Measurements from ENCODE around the gene MAP9. TPM values are rescaled to one million over a fixed set of nuclear protein-coding genes. Genes with fewer than 3 reads are reported as not detected.

Gene MAP9
- total RNA-seq, 4 donors from 2014 or later = 12.1 to 32.0 (median 25.0) TPM

DNA sequence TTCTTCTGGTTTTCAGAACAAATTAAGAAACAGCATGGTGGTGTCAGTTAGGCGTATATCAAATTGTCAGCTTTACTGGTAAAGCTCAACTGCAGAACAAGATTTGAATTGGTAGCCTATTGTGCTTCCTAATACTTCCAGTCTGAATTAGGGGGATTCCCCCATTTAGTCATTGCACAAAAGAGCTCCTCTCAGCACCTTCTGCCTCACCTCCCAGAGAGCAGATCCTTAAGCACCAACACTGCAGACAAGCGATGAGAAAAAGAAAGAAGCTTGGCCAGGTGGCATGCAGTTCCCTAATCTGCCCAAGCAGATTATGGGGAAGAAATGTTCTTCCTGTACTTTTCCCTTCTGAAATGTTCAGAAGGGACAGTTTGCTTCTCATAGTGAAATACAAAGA, 9.2 kb downstream of the MAP9 start:
- Histone ChIP-seq H3K27ac (no peak overlapping the region), H3K4me3 (replicated peaks in 1 of 3) (no peak overlapping the region), H3K9me3 (no peaks in the 10 kb centered on the region), H3K4me1 (no peaks in the 10 kb centered on the region), H3K36me3 (peaks cover 0 to 3% of the 10 kb centered on the region in 2 donors), H3K27me3 (no peaks in the 10 kb centered on the region)
- 95 to 100% methylated on average over 2 of the region's 2 CpGs for WGBS, 2 donors
- intact Hi-C loops (cut with DNase I) = no loop called here
- no peak for DNase-seq
- no peak for TF ChIP-seq POLR2A (IDR thresholded peaks at IDR 0.05)
- TF ChIP-seq, protein P1, sequence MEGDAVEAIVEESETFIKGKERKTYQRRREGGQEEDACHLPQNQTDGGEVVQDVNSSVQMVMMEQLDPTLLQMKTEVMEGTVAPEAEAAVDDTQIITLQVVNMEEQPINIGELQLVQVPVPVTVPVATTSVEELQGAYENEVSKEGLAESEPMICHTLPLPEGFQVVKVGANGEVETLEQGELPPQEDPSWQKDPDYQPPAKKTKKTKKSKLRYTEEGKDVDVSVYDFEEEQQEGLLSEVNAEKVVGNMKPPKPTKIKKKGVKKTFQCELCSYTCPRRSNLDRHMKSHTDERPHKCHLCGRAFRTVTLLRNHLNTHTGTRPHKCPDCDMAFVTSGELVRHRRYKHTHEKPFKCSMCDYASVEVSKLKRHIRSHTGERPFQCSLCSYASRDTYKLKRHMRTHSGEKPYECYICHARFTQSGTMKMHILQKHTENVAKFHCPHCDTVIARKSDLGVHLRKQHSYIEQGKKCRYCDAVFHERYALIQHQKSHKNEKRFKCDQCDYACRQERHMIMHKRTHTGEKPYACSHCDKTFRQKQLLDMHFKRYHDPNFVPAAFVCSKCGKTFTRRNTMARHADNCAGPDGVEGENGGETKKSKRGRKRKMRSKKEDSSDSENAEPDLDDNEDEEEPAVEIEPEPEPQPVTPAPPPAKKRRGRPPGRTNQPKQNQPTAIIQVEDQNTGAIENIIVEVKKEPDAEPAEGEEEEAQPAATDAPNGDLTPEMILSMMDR (IDR thresholded peaks at IDR 0.05) = no peak

- intact Hi-C loops (cut with DNase I) = no loop called here
- no peak for TF ChIP-seq POLR2A (IDR thresholded peaks at IDR 0.05)
- TF ChIP-seq, protein P1 (IDR thresholded peaks at IDR 0.05) = peak in 4 of 6 experiments; percentile 16 to 43 (median 30)
- H3K36me3 ChIP-seq = peaks cover 0 to 8% of the 10 kb centered on the region in 2 donors
- H3K27me3 ChIP-seq = no peaks in the 10 kb centered on the region
- no peak overlapping the region for H3K27ac ChIP-seq
- peak; percentile 25 to 27 for DNase-seq
- no peak overlapping the region for H3K4me3 ChIP-seq (replicated peaks in 1 of 3)
- no peaks in the 10 kb centered on the region for H3K9me3 ChIP-seq
- WGBS, 2 donors = 50 to 52% methylated on average over 8 of the region's 8 CpGs
- no peaks in the 10 kb centered on the region for H3K4me1 ChIP-seq
Measured at GRCh38 chr4:155353923-155354540, 22.7 kb downstream of the MAP9 start.

DNA sequence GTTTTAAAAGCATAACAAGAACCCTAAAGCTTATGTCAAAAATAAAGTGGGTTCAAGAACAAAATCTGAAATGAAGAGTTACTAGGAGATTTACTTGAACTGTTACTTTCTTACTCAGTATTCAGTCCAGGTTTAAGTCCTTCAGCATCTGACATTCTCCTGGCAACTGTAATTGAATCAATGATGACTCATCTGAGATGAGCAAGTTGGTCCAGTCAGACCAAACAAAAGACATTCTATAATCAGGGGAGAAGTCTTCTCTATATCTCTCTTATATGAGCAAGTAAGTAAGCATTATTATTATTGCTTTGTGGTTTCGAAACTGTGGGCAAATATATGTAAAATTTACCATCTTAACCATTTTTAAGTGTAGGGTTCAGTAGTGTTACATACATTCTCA, 34.6 kb downstream of the MAP9 start:
- WGBS, 2 donors = 87 to 92% methylated on average over 1 of the region's 1 CpG
- Histone ChIP-seq H3K27ac (no peak overlapping the region), H3K4me1 (no peaks in the 10 kb centered on the region), H3K9me3 (no peaks in the 10 kb centered on the region), H3K4me3 (replicated peaks in 1 of 3) (no peak overlapping the region), H3K36me3 (peaks cover 6 to 7% of the 10 kb centered on the region in 2 donors), H3K27me3 (no peaks in the 10 kb centered on the region)
- TF ChIP-seq, protein P1 (IDR thresholded peaks at IDR 0.05) = no peak
- no peak for TF ChIP-seq POLR2A (IDR thresholded peaks at IDR 0.05)
- intact Hi-C loops (cut with DNase I) = no loop called here
- DNase-seq = no peak

GRCh38 chr4:155339999-155340398, 36.8 kb downstream of the MAP9 start:
- TF ChIP-seq POLR2A (IDR thresholded peaks at IDR 0.05) = no peak
- TF ChIP-seq, protein P1 (IDR thresholded peaks at IDR 0.05) = no peak
- no peak overlapping the region for H3K4me3 ChIP-seq (replicated peaks in 1 of 3)
- no peaks in the 10 kb centered on the region for H3K9me3 ChIP-seq
- intact Hi-C loops (cut with DNase I) = no loop called here
- no peaks in the 10 kb centered on the region for H3K36me3 ChIP-seq
- no peak overlapping the region for H3K27ac ChIP-seq
- H3K27me3 ChIP-seq = no peaks in the 10 kb centered on the region
- no peak for DNase-seq
- WGBS, 2 donors = 83 to 88% methylated on average over 6 of the region's 6 CpGs
- H3K4me1 ChIP-seq = no peaks in the 10 kb centered on the region

DNA sequence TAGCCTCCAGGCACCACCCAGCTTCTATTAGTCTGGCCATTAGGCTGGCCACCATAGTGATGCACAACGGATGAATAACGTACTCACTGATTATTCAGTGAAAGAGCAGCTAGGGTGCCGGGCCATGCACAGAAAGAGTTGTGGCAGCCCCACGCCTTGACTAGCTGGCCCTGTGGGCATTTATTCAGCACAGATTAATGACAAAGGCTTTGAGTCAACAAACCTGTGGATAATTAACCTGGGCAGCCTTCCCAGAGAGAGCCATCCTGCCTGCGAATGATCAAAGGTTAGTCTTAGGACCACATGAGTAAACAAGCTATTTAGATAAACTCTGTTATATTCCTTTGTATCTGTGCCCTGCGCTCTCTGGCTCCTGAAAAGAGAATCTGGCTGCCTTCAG, 37.2 kb downstream of the MAP9 start:
- no peak for TF ChIP-seq POLR2A (IDR thresholded peaks at IDR 0.05)
- no peak overlapping the region for H3K27ac ChIP-seq
- H3K36me3 ChIP-seq = no peaks in the 10 kb centered on the region
- no peaks in the 10 kb centered on the region for H3K27me3 ChIP-seq
- WGBS, 2 donors = 79 to 87% methylated on average over 6 of the region's 6 CpGs
- DNase-seq = no peak
- no peaks in the 10 kb centered on the region for H3K9me3 ChIP-seq
- intact Hi-C loops (cut with DNase I) = no loop called here
- no peaks in the 10 kb centered on the region for H3K4me1 ChIP-seq
- H3K4me3 ChIP-seq (replicated peaks in 1 of 3) = no peak overlapping the region
